OCI-LY3 (cell line): Measurements from ENCODE around the gene SNRNP25.
"Not testable (repeated sequence)": the region's sequence is repeated elsewhere in the genome, so short reads cannot be mapped to it uniquely, and the experiment has no call there.

Experiments used
- CTCF ChIP-seq: fragments of 200-600, 300-600 bp; sonication (generic); IDR thresholded peaks from 2 replicates; pipeline ENCODE4 v1.5.1; 2014; ENCODE audit warnings: antibody characterized with exemption, low read length, low read depth
- EZH2phosphoT487 ChIP-seq: fragments of 200-600 bp; shearing (Covaris generic); IDR thresholded peaks from 2 replicates; pipeline ENCODE4 v1.6.1; 2018; ENCODE audit warnings: antibody characterized with exemption, mixed run types, low read depth

GRCh38 chr16:46510-46909 is 7.1 kb upstream of the SNRNP25 start:
- TF ChIP-seq CTCF, EZH2phosphoT487: not testable (repeated sequence)
